H9 (cell line): ENCODE measurements around the gene ROCK1. TPM values are rescaled to one million over a fixed set of nuclear protein-coding genes. Genes with fewer than 3 reads are reported as not detected.

Source experiments
- DNase-seq: peaks from one replicate; pipeline ENCODE4 v3.0.0-alpha.2; 2017
- H2AFZ ChIP-seq: one replicate; pipeline ENCODE4 v1.6.1; 2013; ENCODE audit warnings: mild to moderate bottlenecking, low read length, control low read depth, moderate library complexity
- H2AK5ac ChIP-seq: 2 replicates; pipeline ENCODE4 v1.6.1; 2013; ENCODE audit warnings: low read length, control low read depth, mixed read lengths; ENCODE audit not compliant: insufficient read length
- H2BK120ac ChIP-seq: one replicate; pipeline ENCODE4 v1.6.1; 2013; ENCODE audit warnings: low read depth, mild to moderate bottlenecking, low read length, control low read depth, inconsistent platforms; ENCODE audit not compliant: poor library complexity, severe bottlenecking
- H2BK12ac ChIP-seq: 2 replicates; pipeline ENCODE4 v1.6.1; 2013; ENCODE audit warnings: low read length, control low read depth, mixed read lengths, low read depth; ENCODE audit not compliant: insufficient read length
- H2BK15ac ChIP-seq: 2 replicates; pipeline ENCODE4 v1.6.1; 2013; ENCODE audit warnings: low read depth, low read length, control low read depth
- H2BK20ac ChIP-seq: one replicate; pipeline ENCODE4 v1.6.1; 2013; ENCODE audit warnings: low read depth, mild to moderate bottlenecking, low read length, control low read depth, inconsistent platforms; ENCODE audit not compliant: poor library complexity, severe bottlenecking
- H2BK5ac ChIP-seq: 2 replicates; pipeline ENCODE4 v1.6.1; 2013; ENCODE audit warnings: low read length, control low read depth, mixed read lengths; ENCODE audit not compliant: insufficient read length
- H3K14ac ChIP-seq: 2 replicates; pipeline ENCODE4 v1.6.1; 2013; ENCODE audit warnings: low read length, control low read depth; ENCODE audit not compliant: insufficient read depth
- H3K18ac ChIP-seq: 2 replicates; pipeline ENCODE4 v1.6.1; 2013; ENCODE audit warnings: low read depth, mild to moderate bottlenecking, mixed read lengths, low read length, control low read depth; ENCODE audit not compliant: insufficient read length
- H3K23ac ChIP-seq: 2 replicates; pipeline ENCODE4 v1.6.1; 2013; ENCODE audit warnings: low read length, control low read depth, mixed read lengths, low read depth; ENCODE audit not compliant: insufficient read length
- H3K23me2 ChIP-seq: 2 replicates; pipeline ENCODE4 v1.6.1; 2013; ENCODE audit warnings: low read depth, mild to moderate bottlenecking, mixed read lengths, low read length, control low read depth; ENCODE audit not compliant: insufficient read length, poor library complexity, severe bottlenecking
- H3K27ac ChIP-seq: 2 replicates; pipeline ENCODE4 v1.5.1; 2013; ENCODE audit warnings: low read length, control low read depth, mixed read lengths, low read depth; ENCODE audit not compliant: insufficient read length
- H3K27me3 ChIP-seq: 2 replicates; pipeline ENCODE4 v1.6.1; 2013; ENCODE audit warnings: low read length, control low read depth, inconsistent platforms; ENCODE audit not compliant: insufficient read depth
- H3K4ac ChIP-seq: 2 replicates; pipeline ENCODE4 v1.6.1; 2013; ENCODE audit warnings: low read depth, mild to moderate bottlenecking, control low read depth, inconsistent platforms, low read length, moderate library complexity
- H3K4me1 ChIP-seq: 2 replicates; pipeline ENCODE4 v1.6.1; 2013; ENCODE audit warnings: low read length, control low read depth, inconsistent platforms; ENCODE audit not compliant: insufficient read depth
- H3K4me2 ChIP-seq: 2 replicates; pipeline ENCODE4 v1.6.1; 2013; ENCODE audit warnings: low read length, control low read depth, mixed read lengths; ENCODE audit not compliant: insufficient read length, insufficient read depth
- H3K56ac ChIP-seq: 2 replicates; pipeline ENCODE4 v1.6.1; 2013; ENCODE audit warnings: low read depth, mild to moderate bottlenecking, mixed read lengths, low read length, control low read depth; ENCODE audit not compliant: insufficient read length
- H3K79me1 ChIP-seq: 2 replicates; pipeline ENCODE4 v1.6.1; 2013; ENCODE audit warnings: low read depth, mild to moderate bottlenecking, moderate library complexity, low read length, control low read depth, inconsistent platforms; ENCODE audit not compliant: insufficient read depth, poor library complexity, severe bottlenecking
- H3K79me2 ChIP-seq: 2 replicates; pipeline ENCODE4 v1.6.1; 2013; ENCODE audit warnings: low read length, control low read depth, inconsistent platforms; ENCODE audit not compliant: insufficient read depth
- H3K9ac ChIP-seq: 2 replicates; pipeline ENCODE4 v1.6.1; 2013; ENCODE audit warnings: low read length, control low read depth, mixed read lengths; ENCODE audit not compliant: insufficient read length; ENCODE audit errors: extremely low read depth
- H3K9me3 ChIP-seq: one replicate; pipeline ENCODE4 v1.6.1; 2013; ENCODE audit warnings: low read depth, low read length, inconsistent platforms; ENCODE audit not compliant: control insufficient read depth
- H3T11ph ChIP-seq: one replicate; pipeline ENCODE4 v1.6.1; 2013; ENCODE audit warnings: mild to moderate bottlenecking, low read length, control low read depth, inconsistent platforms
- H4K20me1 ChIP-seq: one replicate; pipeline ENCODE4 v1.6.1; 2013; ENCODE audit not compliant: control insufficient read depth, insufficient read length, insufficient read depth
- H4K5ac ChIP-seq: 2 replicates; pipeline ENCODE4 v1.6.1; 2013; ENCODE audit warnings: low read depth, mild to moderate bottlenecking, mixed read lengths, low read length, control low read depth; ENCODE audit not compliant: insufficient read length
- H4K8ac ChIP-seq: replicated peaks from 2 replicates; pipeline ENCODE4 v1.6.1; 2013; ENCODE audit warnings: low read length, control low read depth, mixed read lengths, low read depth; ENCODE audit not compliant: insufficient read length
- H4K91ac ChIP-seq: 2 replicates; pipeline ENCODE4 v1.6.1; 2013; ENCODE audit warnings: low read depth, mild to moderate bottlenecking, moderate library complexity, mixed read lengths, low read length, control low read depth; ENCODE audit not compliant: insufficient read length
- H3K27ac Mint-ChIP-seq, 3 experiments: 2 replicates in 2 of 3; 3 replicates in 1 of 3; pipeline ENCODE4 v1.8.0; 2020 to 2021; ENCODE audit warnings: mixed read lengths in 3 of 3, mild to moderate bottlenecking in 1 of 3, moderate library complexity in 1 of 3
- H3K27me3 Mint-ChIP-seq: 2 replicates; pipeline ENCODE4 v1.8.0; 2021; ENCODE audit warnings: low read depth, mild to moderate bottlenecking, moderate library complexity, mixed read lengths
- H3K36me3 Mint-ChIP-seq, 3 experiments: 2 replicates in 2 of 3; 3 replicates in 1 of 3; pipeline ENCODE4 v1.8.0; 2020 to 2021; ENCODE audit warnings: low read depth in 3 of 3, mixed read lengths in 3 of 3; ENCODE audit not compliant: insufficient read depth in 1 of 3
- H3K4me1 Mint-ChIP-seq, 2 experiments: 2 replicates each; pipeline ENCODE4 v1.8.0; 2020; ENCODE audit warnings: mixed read lengths in 2 of 2
- H3K4me3 Mint-ChIP-seq, 2 experiments: 2 replicates in 1 of 2; 3 replicates in 1 of 2; pipeline ENCODE4 v1.8.0; 2020 to 2021; ENCODE audit warnings: mild to moderate bottlenecking in 2 of 2, mixed read lengths in 2 of 2, moderate library complexity in 1 of 2
- H3K9me3 Mint-ChIP-seq, 2 experiments: 2 replicates in 1 of 2; 3 replicates in 1 of 2; pipeline ENCODE4 v1.8.0; 2020; ENCODE audit warnings: mild to moderate bottlenecking in 2 of 2, mixed read lengths in 2 of 2, moderate library complexity in 1 of 2
- WGBS: extraction: QIAGEN DNeasy Blood & Tissue Kit; methylation state at CpG from one replicate; pipeline ENCODE4 v1.1.7; 2013; ENCODE audit warnings: missing lambda C conversion rate, low lambda C conversion rate, mixed read lengths; ENCODE audit not compliant: insufficient read length; ENCODE audit errors: extremely low coverage; 5-methylcytosine and 5-hydroxymethylcytosine counted together
- total RNA-seq: library from RNA; stranded (reverse); gene quantifications from 2 replicates; pipeline ENCODE4 v1.2.1, GENCODE V29; 2021
- TF ChIP-seq, protein P1 (sequence below): fragments of 200-600 bp; sonication (generic); conservative IDR thresholded peaks from 3 replicates; pipeline ENCODE4 v1.8.0; 2021; ENCODE audit warnings: antibody characterized with exemption, mild to moderate bottlenecking

ROCK1 gene
- total RNA-seq, 1 experiment from 2014 or later: 38.2 TPM

DNA sequence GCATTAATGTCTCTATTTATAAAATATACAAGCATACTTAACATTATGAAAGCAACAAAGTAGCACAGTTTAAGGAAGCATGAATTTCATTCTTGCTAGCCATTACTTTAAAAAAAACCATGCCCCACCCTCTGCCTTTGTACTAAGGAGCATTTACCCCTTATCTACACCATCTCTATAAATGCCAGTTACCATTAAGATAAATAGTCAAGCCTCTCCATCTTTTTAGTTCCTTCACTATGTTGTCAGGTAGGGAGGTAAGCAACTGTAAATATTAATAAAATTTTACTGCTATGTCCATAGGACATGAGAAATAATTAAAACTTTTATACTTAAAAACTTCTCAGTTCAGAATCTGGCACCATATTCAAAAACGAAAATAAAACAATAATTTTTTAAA is 42.1 kb downstream of the ROCK1 start:
- no peak overlapping the region for H4K8ac ChIP-seq
- no peak overlapping the region for H2BK20ac ChIP-seq
- H3K4me1 ChIP-seq: no peaks in the 10 kb centered on the region
- H3T11ph ChIP-seq: no peak overlapping the region
- no peak overlapping the region for H3K23ac ChIP-seq
- H2BK5ac ChIP-seq: no peak overlapping the region
- Mint-ChIP-seq H3K36me3 (no peaks in the 10 kb centered on the region; a peak in 1 of 7 replicates), H3K9me3 (no peaks in the 10 kb centered on the region), H3K27me3 (no peaks in the 10 kb centered on the region), H3K27ac (no peak overlapping the region; a peak in 1 of 7 replicates), H3K4me1 (no peaks in the 10 kb centered on the region), H3K4me3 (no peak overlapping the region)
- WGBS: 100% methylated on average over 1 of the region's 1 CpG
- H3K23me2 ChIP-seq: no peaks in the 10 kb centered on the region
- H3K27me3 ChIP-seq: no peaks in the 10 kb centered on the region
- H4K20me1 ChIP-seq: no peaks in the 10 kb centered on the region
- H3K9me3 ChIP-seq: no peaks in the 10 kb centered on the region
- no peak overlapping the region for H2BK15ac ChIP-seq
- H3K27ac ChIP-seq: no peak overlapping the region
- no peak overlapping the region for H3K56ac ChIP-seq
- TF ChIP-seq, protein P1, sequence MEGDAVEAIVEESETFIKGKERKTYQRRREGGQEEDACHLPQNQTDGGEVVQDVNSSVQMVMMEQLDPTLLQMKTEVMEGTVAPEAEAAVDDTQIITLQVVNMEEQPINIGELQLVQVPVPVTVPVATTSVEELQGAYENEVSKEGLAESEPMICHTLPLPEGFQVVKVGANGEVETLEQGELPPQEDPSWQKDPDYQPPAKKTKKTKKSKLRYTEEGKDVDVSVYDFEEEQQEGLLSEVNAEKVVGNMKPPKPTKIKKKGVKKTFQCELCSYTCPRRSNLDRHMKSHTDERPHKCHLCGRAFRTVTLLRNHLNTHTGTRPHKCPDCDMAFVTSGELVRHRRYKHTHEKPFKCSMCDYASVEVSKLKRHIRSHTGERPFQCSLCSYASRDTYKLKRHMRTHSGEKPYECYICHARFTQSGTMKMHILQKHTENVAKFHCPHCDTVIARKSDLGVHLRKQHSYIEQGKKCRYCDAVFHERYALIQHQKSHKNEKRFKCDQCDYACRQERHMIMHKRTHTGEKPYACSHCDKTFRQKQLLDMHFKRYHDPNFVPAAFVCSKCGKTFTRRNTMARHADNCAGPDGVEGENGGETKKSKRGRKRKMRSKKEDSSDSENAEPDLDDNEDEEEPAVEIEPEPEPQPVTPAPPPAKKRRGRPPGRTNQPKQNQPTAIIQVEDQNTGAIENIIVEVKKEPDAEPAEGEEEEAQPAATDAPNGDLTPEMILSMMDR: no peak
- H2BK12ac ChIP-seq: no peak overlapping the region
- H4K5ac ChIP-seq: no peak overlapping the region
- no peak overlapping the region for H3K9ac ChIP-seq
- H3K4me2 ChIP-seq: no peak overlapping the region
- no peak overlapping the region for H4K91ac ChIP-seq
- H2AK5ac ChIP-seq: no peak overlapping the region
- H3K14ac ChIP-seq: no peak overlapping the region
- no peak overlapping the region for H3K18ac ChIP-seq
- no peak overlapping the region for H3K4ac ChIP-seq
- H3K79me1 ChIP-seq: peaks cover 4% of the 10 kb centered on the region
- no peak for DNase-seq
- no peak overlapping the region for H2AFZ ChIP-seq
- peaks cover 6% of the 10 kb centered on the region; the same call in 1 of the 2 replicates for H3K79me2 ChIP-seq
- no peak overlapping the region for H2BK120ac ChIP-seq
